ENCODE results near the gene SPTY2D1. TPM values are rescaled to one million over a fixed set of nuclear protein-coding genes. Genes with fewer than 3 reads are reported as not detected.
A peak's percentile ranks its signal among the peaks of the same experiment; 100 is the strongest.
"Not testable (repeated sequence)": the region's sequence is repeated elsewhere in the genome, so short reads cannot be mapped to it uniquely, and the experiment has no call there.

SPTY2D1 gene
- total and polyA plus RNA-seq, 3 donors from 2014 or later: 11.5 to 28.2 (median 23.9) TPM

DNA sequence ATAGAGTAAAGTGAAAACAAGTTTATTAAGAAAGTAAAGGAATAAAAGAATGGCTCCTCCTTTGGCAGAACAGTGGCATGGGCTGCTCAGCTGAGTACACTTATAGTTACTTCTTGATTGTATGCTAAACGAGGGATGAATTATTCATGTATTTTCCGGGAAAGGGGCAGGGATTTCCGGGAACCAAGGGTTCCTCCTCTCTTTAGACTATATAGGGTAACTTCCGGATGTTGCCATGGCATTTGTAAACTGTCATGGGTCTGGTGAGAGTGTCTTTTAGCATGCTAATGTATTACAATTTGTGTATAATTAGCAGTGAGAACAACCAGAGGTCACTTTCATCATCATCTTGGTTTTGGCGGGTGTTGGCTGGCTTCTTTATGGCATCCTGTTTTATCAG, 23.5 kb upstream of the SPTY2D1 start:
- intact Hi-C loops (cut with DNase I; ENCODE audit: low total_unique reads): no loop called here
- H3K36me3 ChIP-seq (ENCODE audit: low read depth, missing control alignments): no peaks in the 10 kb centered on the region
- WGBS, 2 donors: 89 to 98% methylated on average over 5 of the region's 5 CpGs

DNA sequence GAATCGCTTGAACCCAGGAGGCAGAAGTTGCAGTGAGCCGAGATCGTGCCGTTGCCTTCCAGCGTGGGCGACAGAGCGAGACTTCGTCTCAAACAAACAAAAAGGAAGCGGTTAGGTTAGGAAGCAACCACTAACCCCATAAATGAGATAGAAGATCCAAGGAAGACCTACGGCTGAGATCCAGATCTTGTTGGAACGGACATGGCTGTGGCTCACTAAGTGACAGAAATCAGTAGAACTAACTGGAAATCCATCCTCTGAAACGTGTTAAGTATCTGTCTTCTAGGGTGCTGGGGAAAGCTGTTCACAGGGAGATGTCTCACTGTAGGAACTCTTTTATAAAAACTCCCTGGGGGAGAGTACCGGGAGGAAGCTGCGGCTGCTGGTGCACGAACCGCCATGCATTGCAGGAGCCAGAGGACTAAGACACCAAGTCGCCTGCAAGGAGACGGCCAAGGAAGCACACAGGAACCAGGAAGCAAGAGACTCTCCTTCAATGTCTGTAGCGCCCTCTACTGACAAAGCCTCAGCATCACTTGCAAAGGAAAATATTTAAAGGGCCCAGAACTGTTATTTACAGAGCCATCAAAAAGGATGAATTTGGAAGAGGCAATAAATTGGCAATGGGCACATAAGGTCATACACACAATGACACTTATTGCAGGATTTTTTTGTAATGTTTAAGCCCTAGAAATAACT, 16.9 kb upstream of the SPTY2D1 start:
- Histone ChIP-seq H3K36me3 (ENCODE audit: low read depth, missing control alignments) (no peaks in the 10 kb centered on the region), H3K4me3 (peak overlapping the region; percentile 12), H3K4me1 (no peaks in the 10 kb centered on the region), H3K27ac (no peak overlapping the region), H3K9me3 (no peaks in the 10 kb centered on the region), H3K27me3 (no peaks in the 10 kb centered on the region)
- intact Hi-C loops (cut with DNase I; ENCODE audit: low total_unique reads): no loop called here
- no peak for TF ChIP-seq POLR2A (IDR thresholded peaks at IDR 0.05)
- TF ChIP-seq, protein P1, sequence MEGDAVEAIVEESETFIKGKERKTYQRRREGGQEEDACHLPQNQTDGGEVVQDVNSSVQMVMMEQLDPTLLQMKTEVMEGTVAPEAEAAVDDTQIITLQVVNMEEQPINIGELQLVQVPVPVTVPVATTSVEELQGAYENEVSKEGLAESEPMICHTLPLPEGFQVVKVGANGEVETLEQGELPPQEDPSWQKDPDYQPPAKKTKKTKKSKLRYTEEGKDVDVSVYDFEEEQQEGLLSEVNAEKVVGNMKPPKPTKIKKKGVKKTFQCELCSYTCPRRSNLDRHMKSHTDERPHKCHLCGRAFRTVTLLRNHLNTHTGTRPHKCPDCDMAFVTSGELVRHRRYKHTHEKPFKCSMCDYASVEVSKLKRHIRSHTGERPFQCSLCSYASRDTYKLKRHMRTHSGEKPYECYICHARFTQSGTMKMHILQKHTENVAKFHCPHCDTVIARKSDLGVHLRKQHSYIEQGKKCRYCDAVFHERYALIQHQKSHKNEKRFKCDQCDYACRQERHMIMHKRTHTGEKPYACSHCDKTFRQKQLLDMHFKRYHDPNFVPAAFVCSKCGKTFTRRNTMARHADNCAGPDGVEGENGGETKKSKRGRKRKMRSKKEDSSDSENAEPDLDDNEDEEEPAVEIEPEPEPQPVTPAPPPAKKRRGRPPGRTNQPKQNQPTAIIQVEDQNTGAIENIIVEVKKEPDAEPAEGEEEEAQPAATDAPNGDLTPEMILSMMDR (IDR thresholded peaks at IDR 0.05): peak; percentile 7 to 62 (median 58)
- 48 to 52% methylated on average over 19 of the region's 19 CpGs for WGBS, 2 donors
- DNase-seq: peak; percentile 84

More for the DNA sequence above, 23.5 kb upstream of the SPTY2D1 start:
- Histone ChIP-seq H3K9me3 (no peaks in the 10 kb centered on the region), H3K27ac (no peak overlapping the region), H3K4me1 (no peaks in the 10 kb centered on the region), H3K4me3 (no peak overlapping the region), H3K27me3 (no peaks in the 10 kb centered on the region)
- no peak for DNase-seq
- no peak for TF ChIP-seq POLR2A (IDR thresholded peaks at IDR 0.05)

DNA sequence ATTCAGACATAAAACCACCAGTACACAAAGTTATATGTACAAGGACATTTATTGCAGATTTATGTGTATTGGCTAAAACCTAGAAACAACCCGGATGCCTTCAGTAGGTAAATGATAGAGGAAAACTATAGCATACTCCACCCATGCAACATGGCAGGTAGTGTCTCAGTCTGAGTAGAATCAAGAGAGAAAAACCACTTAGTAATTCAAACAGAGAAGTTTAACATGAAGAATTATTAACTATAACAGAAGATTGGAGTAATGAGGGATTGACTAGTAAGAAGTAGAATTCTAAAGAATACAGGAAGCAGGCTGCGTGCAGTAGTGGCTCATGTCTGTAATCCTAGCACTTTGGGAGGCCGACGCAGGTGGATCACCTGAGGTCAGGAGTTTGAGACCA, 16.2 kb upstream of the SPTY2D1 start:
- Histone ChIP-seq H3K9me3 (no peaks in the 10 kb centered on the region), H3K27me3 (no peaks in the 10 kb centered on the region), H3K4me1 (no peaks in the 10 kb centered on the region), H3K36me3 (ENCODE audit: low read depth, missing control alignments) (no peaks in the 10 kb centered on the region), H3K4me3 (no peak overlapping the region), H3K27ac (no peak overlapping the region)
- TF ChIP-seq POLR2A (IDR thresholded peaks at IDR 0.05): no peak
- TF ChIP-seq, protein P1 (IDR thresholded peaks at IDR 0.05): no peak
- no peak for DNase-seq
- 43 to 71% methylated on average over 4 of the region's 4 CpGs for WGBS, 2 donors
- intact Hi-C loops (cut with DNase I; ENCODE audit: low total_unique reads): no loop called here

DNA sequence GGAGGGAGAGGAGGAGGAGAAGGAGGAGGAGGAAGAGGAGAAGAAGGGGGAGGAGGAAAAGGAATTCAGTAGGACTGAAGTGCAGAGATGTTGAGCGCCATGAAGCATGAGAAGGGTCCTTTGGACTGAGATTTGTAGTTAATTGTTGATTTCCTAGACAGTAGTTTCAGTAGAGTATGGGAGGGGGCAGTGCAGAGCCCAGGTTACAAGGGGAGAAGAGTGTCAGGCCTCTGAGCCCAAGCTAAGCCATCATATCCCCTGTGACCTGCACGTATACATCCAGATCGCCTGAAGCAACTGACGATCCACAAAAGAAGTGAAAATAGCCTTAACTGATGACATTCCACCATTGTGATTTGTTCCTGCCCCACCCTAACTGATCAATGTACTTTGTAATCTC, 8.9 kb upstream of the SPTY2D1 start:
- H3K27me3 ChIP-seq; H3K4me3 ChIP-seq; DNase-seq; H3K4me1 ChIP-seq; intact Hi-C loops (cut with DNase I; ENCODE audit: low total_unique reads); H3K27ac ChIP-seq; H3K9me3 ChIP-seq; H3K36me3 ChIP-seq (ENCODE audit: low read depth, missing control alignments): not testable (repeated sequence)
- WGBS, 2 donors: 76 to 80% methylated on average over 4 of the region's 4 CpGs

DNA sequence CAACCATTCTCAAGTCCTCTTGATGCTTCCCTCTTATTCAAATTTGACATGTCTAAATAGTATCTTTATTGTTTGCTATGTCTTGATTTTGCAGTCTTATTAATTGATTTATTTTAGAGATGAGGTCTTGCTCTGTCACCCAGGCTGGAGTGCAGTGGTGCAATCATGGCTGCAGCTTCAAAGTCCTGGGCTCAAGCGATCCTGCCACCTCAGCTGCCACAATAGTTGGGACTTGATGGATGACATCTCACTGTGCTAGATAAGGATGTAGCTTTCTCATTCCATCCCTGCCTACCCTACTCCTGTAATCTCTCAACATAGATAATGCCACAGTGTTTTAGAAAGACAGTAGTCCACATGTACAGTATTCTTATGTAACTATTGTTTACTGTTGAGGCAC, 7.5 kb upstream of the SPTY2D1 start:
- Histone ChIP-seq H3K27ac (no peak overlapping the region), H3K9me3 (no peaks in the 10 kb centered on the region), H3K4me1 (no peaks in the 10 kb centered on the region), H3K4me3 (no peak overlapping the region), H3K36me3 (ENCODE audit: low read depth, missing control alignments) (no peaks in the 10 kb centered on the region), H3K27me3 (no peaks in the 10 kb centered on the region)
- WGBS, 2 donors: 67 to 77% methylated on average over 1 of the region's 1 CpG
- intact Hi-C loops (cut with DNase I; ENCODE audit: low total_unique reads): no loop called here
- DNase-seq: no peak
- TF ChIP-seq, protein P1 (IDR thresholded peaks at IDR 0.05): no peak
- no peak for TF ChIP-seq POLR2A (IDR thresholded peaks at IDR 0.05)
